ENCODE measurements around the gene KPRP.

DNA sequence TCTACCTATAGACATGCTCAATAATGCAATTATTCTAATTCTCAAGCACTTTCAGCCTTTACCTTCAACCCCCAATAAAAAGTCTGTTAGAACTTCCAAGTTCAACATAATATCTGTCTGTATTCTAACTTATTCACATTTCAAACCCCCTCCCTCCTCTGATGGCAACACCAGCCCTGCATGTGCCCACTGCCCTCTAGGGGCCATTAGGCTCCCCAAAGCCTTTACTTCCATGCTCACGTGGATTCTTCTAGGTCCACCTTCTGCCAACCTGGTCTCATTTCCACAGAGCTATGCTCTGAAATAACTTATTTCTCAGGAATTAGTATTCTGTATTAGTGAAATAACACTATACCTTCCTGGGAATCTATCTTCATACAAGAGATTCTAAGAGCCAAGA is 22.2 kb upstream of the KPRP start:
- TF ChIP-seq, protein P1, sequence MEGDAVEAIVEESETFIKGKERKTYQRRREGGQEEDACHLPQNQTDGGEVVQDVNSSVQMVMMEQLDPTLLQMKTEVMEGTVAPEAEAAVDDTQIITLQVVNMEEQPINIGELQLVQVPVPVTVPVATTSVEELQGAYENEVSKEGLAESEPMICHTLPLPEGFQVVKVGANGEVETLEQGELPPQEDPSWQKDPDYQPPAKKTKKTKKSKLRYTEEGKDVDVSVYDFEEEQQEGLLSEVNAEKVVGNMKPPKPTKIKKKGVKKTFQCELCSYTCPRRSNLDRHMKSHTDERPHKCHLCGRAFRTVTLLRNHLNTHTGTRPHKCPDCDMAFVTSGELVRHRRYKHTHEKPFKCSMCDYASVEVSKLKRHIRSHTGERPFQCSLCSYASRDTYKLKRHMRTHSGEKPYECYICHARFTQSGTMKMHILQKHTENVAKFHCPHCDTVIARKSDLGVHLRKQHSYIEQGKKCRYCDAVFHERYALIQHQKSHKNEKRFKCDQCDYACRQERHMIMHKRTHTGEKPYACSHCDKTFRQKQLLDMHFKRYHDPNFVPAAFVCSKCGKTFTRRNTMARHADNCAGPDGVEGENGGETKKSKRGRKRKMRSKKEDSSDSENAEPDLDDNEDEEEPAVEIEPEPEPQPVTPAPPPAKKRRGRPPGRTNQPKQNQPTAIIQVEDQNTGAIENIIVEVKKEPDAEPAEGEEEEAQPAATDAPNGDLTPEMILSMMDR (IDR thresholded peaks at IDR 0.05): no peak
- TF ChIP-seq POLR2A (IDR thresholded peaks at IDR 0.05): no peak
- TF ChIP-seq POLR2AphosphoS5 (IDR thresholded peaks at IDR 0.05): no peak

Data from prostate gland (tissue), 2 donors.